Liver (tissue), 3 donors: ENCODE results near the gene PACSIN2.

ENCODE experiments used
- ATF3 ChIP-seq: IDR thresholded peaks from 2 replicates; pipeline ENCODE4 v1.6.1; 2016; ENCODE audit warnings: antibody characterized with exemption
- CTCF ChIP-seq: fragments of 150-350 bp; IDR thresholded peaks from 2 replicates; pipeline ENCODE4 v1.5.1; 2017; ENCODE audit warnings: improper control_type of control experiment, low read depth, low read length; ENCODE audit not compliant: missing input control
- FOXA1 ChIP-seq: IDR thresholded peaks from 2 replicates; pipeline ENCODE4 v1.6.1; 2016; ENCODE audit warnings: antibody characterized with exemption
- FOXA2 ChIP-seq: IDR thresholded peaks from 2 replicates; pipeline ENCODE4 v1.6.1; 2016; ENCODE audit warnings: antibody characterized with exemption
- MAX ChIP-seq: IDR thresholded peaks from 2 replicates; pipeline ENCODE4 v1.6.1; 2016; ENCODE audit warnings: antibody characterized with exemption
- RAD21 ChIP-seq, 2 donors: IDR thresholded peaks; 2 replicates each; pipeline ENCODE4 v1.6.1; 2016; ENCODE audit warnings: antibody characterized with exemption in 2 of 2, mild to moderate bottlenecking in 2 of 2
- REST ChIP-seq: IDR thresholded peaks from 2 replicates; pipeline ENCODE4 v1.6.1; 2016; ENCODE audit warnings: antibody characterized with exemption, mild to moderate bottlenecking
- SP1 ChIP-seq: IDR thresholded peaks from 2 replicates; pipeline ENCODE4 v1.6.1; 2018; ENCODE audit warnings: antibody characterized with exemption, mild to moderate bottlenecking
- TAF1 ChIP-seq: conservative IDR thresholded peaks from 2 replicates; pipeline ENCODE4 v1.6.1; 2016; ENCODE audit warnings: antibody characterized with exemption, mild to moderate bottlenecking
- YY1 ChIP-seq: IDR thresholded peaks from 2 replicates; pipeline ENCODE4 v1.6.1; 2016; ENCODE audit warnings: antibody characterized with exemption, mild to moderate bottlenecking
- donor health status: healthy.
- donor health status: healthy.

- TF ChIP-seq SP1 = no peak
- no peak for TF ChIP-seq CTCF
- no peak for TF ChIP-seq TAF1
- no peak for TF ChIP-seq FOXA2
- TF ChIP-seq YY1 = no peak
- no peak for TF ChIP-seq REST
- TF ChIP-seq FOXA1 = no peak
- no peak for TF ChIP-seq ATF3
- no peak for TF ChIP-seq RAD21 (IDR thresholded peaks at IDR 0.05)
- TF ChIP-seq MAX = no peak
These were observed 185.6 kb downstream of the PACSIN2 start for GRCh38 chr22:42829302-42829701.
